Kidney (tissue), 14 donors: ENCODE results near the gene PNLIPRP2. TPM values are rescaled to one million over a fixed set of nuclear protein-coding genes. Genes with fewer than 3 reads are reported as not detected.

Source experiments
- DNase-seq, 5 donors: peaks; one replicate each; pipeline ENCODE4 v3.0.0-alpha.2; 2013 to 2020
- FAIRE-seq: peaks from 2 replicates; lab custom pipeline; 2012; peaks lifted over from hg19 to GRCh38; lab: Jason Lieb, UNC
- H3K27ac ChIP-seq, 2 donors: one replicate each; pipeline ENCODE4 v1.7.0; 2013; ENCODE audit warnings: low read depth in 2 of 2, low read length in 2 of 2, inconsistent platforms in 1 of 2
- H3K27me3 ChIP-seq: one replicate; pipeline ENCODE4 v1.7.1; 2013; ENCODE audit warnings: low read length, inconsistent platforms; ENCODE audit not compliant: control insufficient read depth, insufficient read depth
- H3K36me3 ChIP-seq, 3 donors: one replicate each; pipeline versions ENCODE4 v1.7.0 to v1.7.1; 2013; ENCODE audit warnings: low read length in 3 of 3, control low read depth in 1 of 3, inconsistent platforms in 1 of 3; ENCODE audit not compliant: insufficient read depth in 3 of 3, control insufficient read depth in 2 of 3
- H3K4me1 ChIP-seq, 3 donors: one replicate each; pipeline versions ENCODE4 v1.7.0 to v1.7.1; 2013; ENCODE audit warnings: low read length in 3 of 3, inconsistent platforms in 1 of 3, low read depth in 1 of 3; ENCODE audit not compliant: control insufficient read depth in 2 of 3, insufficient read depth in 2 of 3
- H3K4me3 ChIP-seq, 3 donors: one replicate each; pipeline versions ENCODE4 v1.7.0 to v1.8.1; 2013; ENCODE audit warnings: low read length in 3 of 3, control low read depth in 1 of 3, inconsistent platforms in 1 of 3
- H3K9ac ChIP-seq, 3 donors: one replicate each; pipeline versions ENCODE4 v1.7.0 to v1.7.1; 2013; ENCODE audit warnings: low read length in 3 of 3, control low read depth in 1 of 3, inconsistent platforms in 1 of 3
- H3K9me3 ChIP-seq, 3 donors: one replicate each; pipeline versions ENCODE4 v1.7.0 to v1.7.1; 2013; ENCODE audit warnings: low read length in 3 of 3, control low read depth in 1 of 3, inconsistent platforms in 1 of 3; ENCODE audit not compliant: control insufficient read depth in 2 of 3, insufficient read depth in 1 of 3
- CTCF ChIP-seq: IDR thresholded peaks from 3 replicates; pipeline ENCODE4 v1.5.1; 2012; ENCODE audit warnings: mild to moderate bottlenecking, moderate library complexity, borderline replicate concordance; ENCODE audit not compliant: insufficient read depth; ENCODE audit errors: extremely low read depth
- intact Hi-C: fragments of 100-400 bp; cut with DNase I; formaldehyde crosslinking; loops from one replicate; pipeline ENCODE4 v1.11.1; 2022
- polyA plus RNA-seq: library from polyadenylated mRNA; stranded (reverse); fragments of 350-450 nt; fragmentation: Illumina TruSeq; extraction: RNeasy Lipid Tissue Mini Kit (QIAGEN cat#74804); gene quantifications from one replicate; pipeline ENCODE4 v1.2.3, GENCODE V29; 2014; ENCODE audit warnings: low read depth, low replicate concordance; ENCODE audit not compliant: insufficient read depth
- total RNA-seq: library from RNA; stranded (reverse); fragmentation: NEBNext Ultra II Directional; extraction: Animal tissue kit (Norgen Biotek cat#: 25700); gene quantifications from one replicate; pipeline ENCODE4 v1.2.1, GENCODE V29; 2021
- donor health status: control.
- donor health status: control.
- donor health status: control.
- donor health status: control.
- donor health status: control.
- donor health status: DM: yes; HTN: yes; CAD: no.
- donor health status: Normal renal cell carcinoma (clear cell type).

Gene PNLIPRP2
- total and polyA plus RNA-seq, 2 donors from 2014 or later: not detected

- no peaks in the 10 kb centered on the region for H3K36me3 ChIP-seq
- no peaks in the 10 kb centered on the region for H3K4me1 ChIP-seq
- H3K9ac ChIP-seq: no peak overlapping the region
- no peak for TF ChIP-seq CTCF
- H3K4me3 ChIP-seq: no peak overlapping the region
- intact Hi-C loops: no loop called here
- no peaks in the 10 kb centered on the region for H3K9me3 ChIP-seq
- DNase-seq: no peak
- H3K27me3 ChIP-seq: no peaks in the 10 kb centered on the region
- no peak for FAIRE-seq
- H3K27ac ChIP-seq: no peak overlapping the region
These were observed 14.7 kb upstream of the PNLIPRP2 start for GRCh38 chr10:116606061-116606483.

DNA sequence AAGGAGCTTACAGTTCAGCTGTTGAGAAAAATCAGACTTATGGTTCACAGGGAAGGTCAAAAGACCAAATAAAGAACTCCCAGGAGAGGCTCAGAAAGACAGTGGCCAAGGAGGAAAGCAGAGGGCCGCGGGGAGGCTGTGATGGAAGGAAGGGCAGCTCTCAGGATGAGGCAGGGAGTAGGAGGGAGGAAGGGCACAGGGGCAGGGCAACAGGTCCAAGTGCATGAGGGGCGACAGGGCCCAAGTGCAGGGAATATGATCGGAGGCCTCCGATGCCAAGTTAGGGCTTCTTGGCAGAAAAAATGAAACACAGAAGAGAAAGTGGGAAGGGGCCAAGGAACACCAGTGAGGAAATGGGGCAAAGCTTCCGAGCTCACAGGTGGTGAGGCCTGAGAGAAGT lies 13.4 kb upstream of the PNLIPRP2 start:
- Histone ChIP-seq H3K4me3 (no peak overlapping the region), H3K27ac (no peak overlapping the region), H3K9me3 (no peaks in the 10 kb centered on the region), H3K4me1 (no peaks in the 10 kb centered on the region), H3K9ac (no peak overlapping the region), H3K27me3 (no peaks in the 10 kb centered on the region), H3K36me3 (no peaks in the 10 kb centered on the region)
- intact Hi-C loops: no loop called here
- TF ChIP-seq CTCF: no peak
- no peak for FAIRE-seq
- no peak for DNase-seq

DNA sequence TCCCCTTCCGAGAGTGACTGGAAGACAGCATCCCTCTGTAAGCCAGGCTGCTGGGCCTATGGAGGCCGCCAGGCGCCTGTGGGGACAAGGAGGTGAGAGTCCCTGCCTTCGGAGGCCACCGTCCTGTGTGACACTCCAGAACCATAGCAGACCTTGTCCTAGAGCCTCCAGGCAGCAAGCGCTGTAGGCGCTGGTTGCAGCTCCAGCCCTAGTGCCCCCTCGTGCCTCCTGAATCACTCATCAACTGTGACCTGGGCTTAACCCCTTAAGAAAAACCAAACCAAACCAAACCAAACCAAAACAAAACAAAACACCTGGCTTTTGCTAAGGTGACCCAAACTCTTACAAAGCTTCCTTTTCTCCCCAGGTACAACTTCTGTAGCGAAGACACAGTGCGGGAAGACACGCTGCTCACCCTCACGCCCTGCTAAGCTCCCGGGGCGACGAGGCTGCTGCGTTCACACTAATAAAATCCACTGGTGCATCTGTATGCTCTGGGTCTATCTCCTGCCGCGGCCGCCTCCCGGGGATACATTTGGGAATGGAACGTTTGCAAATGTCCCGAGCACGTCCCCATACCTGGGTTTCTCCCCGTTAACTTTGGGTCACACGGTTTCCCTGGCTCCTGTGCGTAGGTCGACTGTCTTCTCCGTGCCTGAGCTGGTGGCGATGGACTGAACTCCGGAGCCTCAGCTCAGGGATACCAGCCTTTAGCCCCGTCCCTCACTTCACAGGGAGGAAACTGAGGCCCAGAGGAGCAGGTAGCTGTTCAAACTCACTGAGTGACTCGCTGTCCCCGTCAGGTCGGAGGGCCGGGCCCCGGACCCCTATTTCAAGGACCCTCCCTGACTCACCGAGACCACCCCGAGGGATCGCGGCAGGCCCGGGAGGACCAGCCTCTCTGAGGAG lies 11.8 kb upstream of the PNLIPRP2 start:
- intact Hi-C loops: no loop called here
- FAIRE-seq: no peak
- peak in 3 of 5 donors; percentile 18 to 23 (median 20) for DNase-seq
- TF ChIP-seq CTCF: no peak
- Histone ChIP-seq H3K27ac (no peak overlapping the region), H3K9me3 (peaks cover 0 to 2% (median 0%) of the 10 kb centered on the region in 3 donors), H3K9ac (no peak overlapping the region), H3K36me3 (no peaks in the 10 kb centered on the region), H3K4me3 (peak overlapping the region in 2 of 3 donors; percentile 7 to 48), H3K27me3 (no peaks in the 10 kb centered on the region), H3K4me1 (no peaks in the 10 kb centered on the region)
